ENCODE results near the gene ASXL3. TPM values are rescaled to one million over a fixed set of nuclear protein-coding genes. Genes with fewer than 3 reads are reported as not detected.

ASXL3 gene
- total RNA-seq, 1 donor from 2014 or later: 8.2 TPM

DNA sequence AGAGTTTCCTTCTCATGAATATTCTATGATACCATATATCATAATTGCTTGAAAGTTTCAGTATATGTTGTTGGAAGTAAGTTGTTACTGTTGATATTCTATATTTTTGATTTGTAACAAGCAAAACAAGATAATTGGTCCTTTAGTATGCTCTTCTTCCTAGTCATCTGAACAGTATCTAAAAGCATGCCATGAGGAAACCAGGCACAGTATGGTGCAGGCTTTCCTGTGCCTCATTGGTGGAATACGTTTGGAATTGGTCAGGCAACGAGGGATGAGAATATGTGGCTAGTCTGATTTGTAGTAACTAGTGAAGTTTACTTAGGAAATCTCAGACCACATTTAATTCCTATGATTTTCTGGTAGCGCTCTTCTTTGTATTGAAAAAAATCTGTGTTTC is 22.8 kb downstream of the ASXL3 start:
- Mint-ChIP-seq H3K27me3 (ENCODE audit: low read depth, unreplicated experiment) (no peaks in the 10 kb centered on the region), H3K36me3 (ENCODE audit: low read depth, unreplicated experiment) (no peaks in the 10 kb centered on the region), H3K4me3 (ENCODE audit: unreplicated experiment) (no peak overlapping the region), H3K27ac (ENCODE audit: unreplicated experiment) (no peak overlapping the region), H3K4me1 (ENCODE audit: low read depth, unreplicated experiment) (peaks cover 15% of the 10 kb centered on the region), H3K9me3 (ENCODE audit: unreplicated experiment) (no peaks in the 10 kb centered on the region)
- peaks cover 11% of the 10 kb centered on the region for H3K4me1 ChIP-seq (ENCODE audit: insufficient read depth, low read length)
- H3K4me2 ChIP-seq (ENCODE audit: low read length): no peak overlapping the region
- DNase-seq (ENCODE audit: low read depth): no peak
- TF ChIP-seq EZH2 (IDR thresholded peaks at IDR 0.05; ENCODE audit: insufficient read depth, low read length): no peak
- TF ChIP-seq, protein P1, sequence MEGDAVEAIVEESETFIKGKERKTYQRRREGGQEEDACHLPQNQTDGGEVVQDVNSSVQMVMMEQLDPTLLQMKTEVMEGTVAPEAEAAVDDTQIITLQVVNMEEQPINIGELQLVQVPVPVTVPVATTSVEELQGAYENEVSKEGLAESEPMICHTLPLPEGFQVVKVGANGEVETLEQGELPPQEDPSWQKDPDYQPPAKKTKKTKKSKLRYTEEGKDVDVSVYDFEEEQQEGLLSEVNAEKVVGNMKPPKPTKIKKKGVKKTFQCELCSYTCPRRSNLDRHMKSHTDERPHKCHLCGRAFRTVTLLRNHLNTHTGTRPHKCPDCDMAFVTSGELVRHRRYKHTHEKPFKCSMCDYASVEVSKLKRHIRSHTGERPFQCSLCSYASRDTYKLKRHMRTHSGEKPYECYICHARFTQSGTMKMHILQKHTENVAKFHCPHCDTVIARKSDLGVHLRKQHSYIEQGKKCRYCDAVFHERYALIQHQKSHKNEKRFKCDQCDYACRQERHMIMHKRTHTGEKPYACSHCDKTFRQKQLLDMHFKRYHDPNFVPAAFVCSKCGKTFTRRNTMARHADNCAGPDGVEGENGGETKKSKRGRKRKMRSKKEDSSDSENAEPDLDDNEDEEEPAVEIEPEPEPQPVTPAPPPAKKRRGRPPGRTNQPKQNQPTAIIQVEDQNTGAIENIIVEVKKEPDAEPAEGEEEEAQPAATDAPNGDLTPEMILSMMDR (IDR thresholded peaks at IDR 0.05; ENCODE audit: insufficient read depth, low read depth, low read length): no peak
- H2AFZ ChIP-seq (ENCODE audit: low read depth, low read length): no peak overlapping the region
- H3K4me3 ChIP-seq (ENCODE audit: insufficient read depth, low read depth, low read length): no peak overlapping the region
- H3K79me2 ChIP-seq (ENCODE audit: insufficient read depth, low read length): no peaks in the 10 kb centered on the region
- no peaks in the 10 kb centered on the region for H3K36me3 ChIP-seq (ENCODE audit: insufficient read depth, low read length)
- no peaks in the 10 kb centered on the region for H3K27me3 ChIP-seq (ENCODE audit: insufficient read depth, low read length)
- H3K9me3 ChIP-seq (ENCODE audit: insufficient read depth, low read depth, low read length): no peaks in the 10 kb centered on the region
- FAIRE-seq: no peak
- no peak overlapping the region for H3K9ac ChIP-seq (ENCODE audit: low read length)
- no peaks in the 10 kb centered on the region for H4K20me1 ChIP-seq (ENCODE audit: insufficient read depth, low read length)
- no peak overlapping the region for H3K27ac ChIP-seq (ENCODE audit: low read depth, low read length)

DNA sequence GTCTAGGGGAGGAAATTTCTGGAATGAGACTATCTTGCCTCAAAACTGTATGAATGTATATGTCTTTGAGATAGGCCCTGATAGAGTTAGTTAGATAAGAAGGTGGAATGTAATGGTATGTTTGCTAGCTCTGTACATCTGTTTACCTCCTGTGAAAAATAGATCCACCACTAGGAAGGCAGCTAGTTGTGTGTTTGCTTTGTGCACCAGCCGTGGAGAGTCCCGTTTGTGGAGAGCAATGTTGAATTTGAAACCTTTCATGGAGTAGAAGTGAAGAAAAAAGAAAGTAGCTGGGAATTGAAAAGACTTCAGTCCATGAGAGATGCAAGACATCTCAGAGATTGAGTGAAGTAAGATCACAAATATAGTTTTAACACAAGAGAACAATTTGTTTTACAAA is 25.4 kb downstream of the ASXL3 start:
- Mint-ChIP-seq H3K9me3 (ENCODE audit: unreplicated experiment) (no peaks in the 10 kb centered on the region), H3K27me3 (ENCODE audit: low read depth, unreplicated experiment) (no peaks in the 10 kb centered on the region), H3K4me3 (ENCODE audit: unreplicated experiment) (no peak overlapping the region), H3K36me3 (ENCODE audit: low read depth, unreplicated experiment) (no peaks in the 10 kb centered on the region), H3K4me1 (ENCODE audit: low read depth, unreplicated experiment) (peaks cover 5% of the 10 kb centered on the region), H3K27ac (ENCODE audit: unreplicated experiment) (no peak overlapping the region)
- H2AFZ ChIP-seq (ENCODE audit: low read depth, low read length): no peak overlapping the region
- H3K27me3 ChIP-seq (ENCODE audit: insufficient read depth, low read length): no peaks in the 10 kb centered on the region
- no peaks in the 10 kb centered on the region for H3K79me2 ChIP-seq (ENCODE audit: insufficient read depth, low read length)
- H4K20me1 ChIP-seq (ENCODE audit: insufficient read depth, low read length): no peaks in the 10 kb centered on the region
- DNase-seq (ENCODE audit: low read depth) (no peak), FAIRE-seq (no peak)
- no peak overlapping the region for H3K4me2 ChIP-seq (ENCODE audit: low read length)
- no peak overlapping the region for H3K9ac ChIP-seq (ENCODE audit: low read length)
- no peak overlapping the region for H3K27ac ChIP-seq (ENCODE audit: low read depth, low read length)
- H3K4me1 ChIP-seq (ENCODE audit: insufficient read depth, low read length): no peaks in the 10 kb centered on the region
- no peaks in the 10 kb centered on the region for H3K36me3 ChIP-seq (ENCODE audit: insufficient read depth, low read length)
- H3K9me3 ChIP-seq (ENCODE audit: insufficient read depth, low read depth, low read length): no peaks in the 10 kb centered on the region
- H3K4me3 ChIP-seq (ENCODE audit: insufficient read depth, low read depth, low read length): no peak overlapping the region
- TF ChIP-seq, protein P1 (IDR thresholded peaks at IDR 0.05; ENCODE audit: insufficient read depth, low read depth, low read length): no peak
- no peak for TF ChIP-seq EZH2 (IDR thresholded peaks at IDR 0.05; ENCODE audit: insufficient read depth, low read length)

DNA sequence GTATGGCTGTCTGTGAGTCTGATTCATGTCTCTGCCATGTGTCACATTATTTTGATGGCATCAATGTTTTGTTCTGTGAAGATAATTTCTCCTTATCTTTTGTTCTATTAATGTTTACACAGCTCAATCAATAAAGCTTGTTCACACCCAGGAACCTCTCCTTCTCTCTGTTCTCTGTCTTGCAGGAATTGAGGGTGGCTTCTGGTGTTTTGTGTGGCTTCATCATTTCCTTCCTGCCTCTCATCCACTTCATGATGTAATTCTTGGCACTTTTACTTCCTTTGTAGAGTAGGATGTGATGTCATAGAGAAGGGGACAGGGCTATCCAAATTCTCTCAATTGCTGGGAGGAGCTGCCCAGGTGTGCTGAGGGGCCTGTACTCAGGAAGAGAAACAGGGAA is 27.2 kb downstream of the ASXL3 start:
- no peaks in the 10 kb centered on the region for H4K20me1 ChIP-seq (ENCODE audit: insufficient read depth, low read length)
- no peaks in the 10 kb centered on the region for H3K9me3 ChIP-seq (ENCODE audit: insufficient read depth, low read depth, low read length)
- H3K4me1 Mint-ChIP-seq (ENCODE audit: low read depth, unreplicated experiment): peaks cover 7% of the 10 kb centered on the region
- H3K27ac Mint-ChIP-seq (ENCODE audit: unreplicated experiment): no peak overlapping the region
- H3K36me3 Mint-ChIP-seq (ENCODE audit: low read depth, unreplicated experiment): no peaks in the 10 kb centered on the region
- H2AFZ ChIP-seq (ENCODE audit: low read depth, low read length): no peak overlapping the region
- no peak overlapping the region for H3K4me2 ChIP-seq (ENCODE audit: low read length)
- FAIRE-seq (no peak), DNase-seq (ENCODE audit: low read depth) (no peak)
- H3K79me2 ChIP-seq (ENCODE audit: insufficient read depth, low read length): no peaks in the 10 kb centered on the region
- no peak overlapping the region for H3K27ac ChIP-seq (ENCODE audit: low read depth, low read length)
- no peaks in the 10 kb centered on the region for H3K4me1 ChIP-seq (ENCODE audit: insufficient read depth, low read length)
- no peaks in the 10 kb centered on the region for H3K9me3 Mint-ChIP-seq (ENCODE audit: unreplicated experiment)
- H3K4me3 ChIP-seq (ENCODE audit: insufficient read depth, low read depth, low read length): no peak overlapping the region
- H3K27me3 ChIP-seq (ENCODE audit: insufficient read depth, low read length): no peaks in the 10 kb centered on the region
- no peaks in the 10 kb centered on the region for H3K27me3 Mint-ChIP-seq (ENCODE audit: low read depth, unreplicated experiment)
- H3K4me3 Mint-ChIP-seq (ENCODE audit: unreplicated experiment): no peak overlapping the region
- H3K36me3 ChIP-seq (ENCODE audit: insufficient read depth, low read length): no peaks in the 10 kb centered on the region
- H3K9ac ChIP-seq (ENCODE audit: low read length): no peak overlapping the region
- TF ChIP-seq EZH2 (IDR thresholded peaks at IDR 0.05; ENCODE audit: insufficient read depth, low read length): no peak
- TF ChIP-seq, protein P1 (IDR thresholded peaks at IDR 0.05; ENCODE audit: insufficient read depth, low read depth, low read length): no peak
